ENCODE measurements around the gene GABRG3.

- no peak for TF ChIP-seq CTCF (IDR thresholded peaks at IDR 0.05)
- no peak for TF ChIP-seq POLR2AphosphoS5 (IDR thresholded peaks at IDR 0.05)
These were observed 155.5 kb downstream of the GABRG3 start for GRCh38 chr15:27126449-27126848.

Measured in breast epithelium (tissue), 3 donors.